Measurements from ENCODE around the gene HAO1.

GRCh38 chr20:7967199-7967844 is 27.1 kb upstream of the HAO1 start:
- TF ChIP-seq CTCF (IDR thresholded peaks at IDR 0.05) (no peak), POLR2A (IDR thresholded peaks at IDR 0.05) (no peak)

Data from adrenal gland (tissue), 5 donors.